NCI-H2107 treated with DMSO at 0.1 percent for 48 hours (cell line): Measurements from ENCODE around the gene BZW2.
"Not testable (repeated sequence)": the region's sequence is repeated elsewhere in the genome, so short reads cannot be mapped to it uniquely, and the experiment has no call there.

Source experiments
- DNase-seq: peaks from one replicate; lab custom pipeline; 2025; ENCODE audit not compliant: unreplicated experiment; lab: John Stamatoyannopoulos, UW

Gene BZW2

DNA sequence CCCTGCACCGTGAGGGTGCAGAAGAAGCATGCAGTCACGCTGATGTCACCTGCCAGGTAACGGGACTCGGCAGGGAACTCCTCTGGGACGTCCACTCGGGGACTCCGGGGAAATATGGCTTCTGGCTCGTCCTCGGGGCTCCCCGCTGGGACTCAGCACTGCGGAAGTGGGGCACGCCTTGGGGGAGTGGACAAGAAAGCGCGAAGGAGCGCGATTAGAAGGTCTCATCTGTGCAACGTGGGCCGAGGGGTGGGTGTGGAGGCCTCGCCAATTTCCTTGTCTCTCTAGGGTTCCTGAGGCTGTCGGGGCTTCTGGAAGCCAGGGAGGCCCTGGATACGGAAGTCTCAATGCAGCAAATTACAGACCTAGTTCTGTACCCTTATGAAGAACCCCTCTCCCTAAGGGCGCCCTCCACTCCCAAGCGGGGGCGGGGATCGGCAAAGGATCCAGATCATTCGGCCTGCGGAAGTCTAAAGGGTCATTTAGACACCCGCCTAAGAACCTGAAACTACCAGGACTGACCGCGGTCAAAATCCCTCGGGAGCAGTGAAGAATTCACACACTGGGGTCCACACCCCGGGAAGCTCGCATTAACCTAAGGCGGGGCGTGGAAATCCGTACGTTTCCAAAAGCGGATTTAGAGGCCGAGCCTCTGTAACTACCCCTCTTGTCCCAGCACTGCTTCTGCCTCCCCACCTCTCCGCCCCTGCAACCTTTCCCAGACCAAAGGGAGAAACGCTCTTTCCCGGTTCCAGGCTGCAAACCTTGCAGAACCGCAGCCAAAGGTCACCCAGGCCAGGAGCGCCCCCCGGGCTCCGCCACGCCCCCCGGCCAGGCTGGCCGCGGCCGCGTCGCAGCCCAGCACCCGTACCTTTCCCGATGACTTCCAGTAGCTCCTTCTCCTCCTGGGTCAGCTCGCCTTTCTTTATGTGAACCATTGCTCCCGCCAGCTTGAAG, 1.1 kb upstream of the BZW2 start:
- DNase-seq = peak; percentile 38

DNA sequence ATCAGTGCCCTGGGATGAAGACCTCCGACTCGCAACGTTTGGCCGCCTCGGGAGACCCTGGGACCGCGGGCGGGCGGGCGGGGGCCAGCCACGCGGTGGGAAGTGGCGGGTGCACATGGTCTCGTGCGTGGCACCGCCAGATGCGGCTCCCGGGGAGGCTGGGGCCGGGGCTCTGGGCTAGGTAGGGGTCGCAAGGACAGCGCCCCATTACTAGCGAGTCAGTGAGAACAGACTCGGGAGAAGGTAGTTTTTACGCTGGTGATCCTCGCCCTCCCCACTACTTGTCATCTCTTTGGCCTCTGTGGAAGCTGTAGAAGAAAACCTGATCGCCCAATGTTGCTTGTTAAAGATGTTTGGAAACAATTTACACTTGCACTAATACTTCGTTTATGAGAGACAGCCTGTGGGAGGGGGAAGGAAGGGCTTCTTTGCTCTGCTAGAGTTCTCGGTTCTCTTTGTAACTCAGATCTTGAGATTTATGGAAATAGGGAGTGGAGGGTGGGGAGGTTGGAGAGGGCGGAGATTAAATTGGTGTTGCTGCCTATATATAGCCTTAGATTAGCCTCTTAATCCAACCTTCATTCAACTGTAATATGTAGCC, 591 bp downstream of the BZW2 start:
- no peak for DNase-seq

DNA sequence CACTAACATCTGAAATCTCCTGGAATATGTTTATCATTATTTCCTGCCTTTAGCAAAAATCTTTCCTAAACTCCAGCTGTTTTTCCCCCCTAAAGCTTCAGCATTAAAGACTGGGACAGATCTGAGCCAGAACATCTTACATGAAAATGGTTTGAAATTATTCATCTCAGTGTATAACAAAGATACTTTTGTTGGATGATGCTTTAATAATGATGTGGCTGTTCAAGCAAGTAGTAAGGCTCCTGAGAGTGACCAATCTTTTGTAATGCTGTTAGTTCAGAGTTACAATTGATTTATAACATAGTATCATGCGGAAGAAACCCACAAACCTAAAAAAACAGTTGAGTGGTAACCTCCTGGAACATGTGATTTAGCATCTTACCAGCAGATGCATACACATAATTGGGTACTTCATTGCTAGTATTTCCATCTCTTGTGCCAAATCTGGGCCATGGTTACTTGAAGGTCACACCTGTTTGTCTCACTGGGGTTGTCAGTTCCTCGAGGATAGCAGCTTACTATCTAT, 1.5 kb downstream of the BZW2 start:
- peak; percentile 27 for DNase-seq

DNA sequence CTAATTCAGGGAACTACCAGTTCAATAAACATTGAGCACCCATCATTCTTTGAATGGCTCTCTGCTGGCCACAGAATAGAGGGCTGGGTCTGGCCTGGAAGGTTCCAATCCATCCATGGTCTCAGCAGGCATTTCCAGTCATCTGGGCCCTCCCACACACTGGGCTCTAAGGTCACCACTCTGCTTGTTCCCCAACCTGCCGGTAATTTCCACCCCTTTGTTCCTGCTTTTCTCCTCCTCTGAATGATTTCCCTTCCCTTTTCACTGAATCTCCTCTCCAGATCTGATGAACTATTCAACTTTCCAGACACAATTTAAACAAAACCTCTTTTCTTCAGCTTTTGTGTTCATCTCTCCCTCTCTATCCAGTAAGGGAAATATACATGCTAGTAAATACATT, 2.6 kb downstream of the BZW2 start:
- DNase-seq = no peak

DNA sequence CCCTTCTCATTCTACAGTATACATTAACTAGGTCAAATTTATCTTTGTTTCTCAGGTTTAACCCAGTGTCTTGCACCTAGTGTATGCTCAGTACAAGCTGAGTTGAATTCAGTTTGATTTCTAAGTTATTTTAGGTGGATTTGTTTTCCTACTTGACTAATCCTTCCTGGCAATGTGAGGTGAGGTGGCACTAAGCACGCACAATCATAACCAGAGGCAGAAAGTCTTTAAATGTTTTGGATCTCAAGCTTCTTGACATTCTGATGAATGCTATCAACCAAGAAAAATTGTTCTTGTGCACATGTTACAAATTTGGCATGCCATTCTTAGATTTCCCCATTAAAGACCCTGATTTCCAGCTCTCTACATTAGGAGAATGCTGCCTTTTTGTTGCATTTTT, 3.2 kb downstream of the BZW2 start:
- DNase-seq = no peak

DNA sequence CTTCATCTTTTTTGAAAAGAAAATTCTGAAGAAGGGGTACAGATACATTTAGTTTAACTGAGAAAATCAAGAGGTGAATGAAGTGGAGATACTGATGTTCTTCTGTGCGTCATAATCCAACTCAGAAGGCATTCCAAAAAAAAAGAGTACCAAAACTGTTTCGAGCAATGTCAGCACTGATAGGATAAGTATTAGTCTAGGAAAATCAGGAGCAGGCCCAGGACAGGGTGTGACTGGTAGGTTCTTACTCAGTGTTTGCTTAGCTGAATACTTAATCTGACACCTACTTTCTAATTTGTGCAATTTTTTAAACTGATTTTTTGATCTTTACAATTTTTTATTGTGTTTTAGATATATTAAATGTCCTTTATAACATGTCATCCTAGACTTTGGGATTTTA, 4.3 kb downstream of the BZW2 start:
- no peak for DNase-seq

DNA sequence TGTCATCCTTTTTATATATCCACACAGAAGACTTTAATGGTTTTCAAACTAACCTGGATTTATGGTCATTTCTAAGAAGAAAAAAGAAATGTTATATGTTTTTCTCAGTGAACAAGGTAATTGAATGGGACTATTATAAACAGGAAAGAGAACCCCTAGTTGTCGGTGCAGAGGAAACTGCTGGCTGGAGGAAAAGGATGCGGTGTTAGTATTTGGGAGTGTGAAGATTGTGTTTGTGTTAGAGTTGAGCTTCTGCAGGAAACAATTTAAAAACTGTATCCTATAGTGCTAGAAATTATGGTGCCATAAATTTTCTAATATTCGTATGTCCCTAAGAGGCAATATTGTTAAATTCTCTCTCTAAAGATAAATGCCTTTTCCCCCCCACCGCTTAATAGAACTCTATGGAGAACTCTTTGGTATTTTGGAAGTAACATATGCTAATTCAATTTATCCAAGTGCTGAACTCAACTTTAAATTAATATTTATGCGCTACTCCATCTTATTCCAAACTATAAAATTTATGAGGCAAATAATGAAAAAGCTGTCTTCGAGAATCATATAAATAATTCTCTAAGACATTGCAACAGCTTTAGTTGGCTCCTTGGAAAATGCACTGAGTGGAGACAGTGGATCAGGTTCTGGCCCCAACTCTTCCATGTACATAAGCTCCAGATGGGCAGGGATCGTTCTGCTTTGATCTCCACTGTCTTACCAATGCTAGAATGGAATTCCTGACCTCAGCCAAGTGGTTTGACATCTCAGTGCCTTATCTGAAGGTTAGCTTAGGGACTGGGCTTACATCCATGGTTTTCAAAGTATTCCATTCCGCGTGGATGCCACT, 5.6 kb downstream of the BZW2 start:
- no peak for DNase-seq

DNA sequence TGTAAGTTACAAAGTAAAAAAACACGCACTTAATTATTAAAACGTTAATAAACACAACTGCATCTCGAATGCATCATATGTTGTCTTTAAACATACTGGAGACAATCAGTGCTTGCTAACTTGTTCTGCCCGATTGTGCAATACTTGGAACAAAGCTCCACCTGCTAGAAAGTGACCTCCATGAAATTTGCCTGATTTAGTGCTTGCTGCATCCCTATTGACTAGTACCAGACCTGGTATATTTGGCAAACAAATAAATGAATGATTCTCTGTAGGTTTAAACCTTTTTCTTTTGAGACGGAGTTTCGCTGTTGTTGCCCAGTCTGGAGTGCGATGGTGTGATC, 6.2 kb downstream of the BZW2 start:
- no peak for DNase-seq

DNA sequence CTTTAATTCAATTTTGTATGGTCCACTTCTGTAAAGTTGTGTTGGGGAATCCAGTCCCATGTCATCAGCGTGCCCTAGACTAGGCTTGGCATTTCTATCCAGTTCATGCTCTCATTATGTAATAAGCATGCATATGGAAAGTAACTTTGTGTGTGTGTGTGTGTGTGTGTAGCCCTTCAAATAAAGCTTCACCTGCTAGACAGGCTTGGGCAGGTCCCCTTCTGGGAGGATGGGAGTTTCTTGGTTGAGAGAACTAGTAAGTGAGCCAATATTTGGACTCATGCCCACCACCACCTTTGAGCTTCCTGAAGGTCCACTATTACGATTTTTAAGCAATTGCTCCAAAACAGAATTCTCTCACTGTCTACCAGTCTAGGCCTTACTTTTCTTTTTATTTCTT, 6.9 kb downstream of the BZW2 start:
- DNase-seq = peak; percentile 84

DNA sequence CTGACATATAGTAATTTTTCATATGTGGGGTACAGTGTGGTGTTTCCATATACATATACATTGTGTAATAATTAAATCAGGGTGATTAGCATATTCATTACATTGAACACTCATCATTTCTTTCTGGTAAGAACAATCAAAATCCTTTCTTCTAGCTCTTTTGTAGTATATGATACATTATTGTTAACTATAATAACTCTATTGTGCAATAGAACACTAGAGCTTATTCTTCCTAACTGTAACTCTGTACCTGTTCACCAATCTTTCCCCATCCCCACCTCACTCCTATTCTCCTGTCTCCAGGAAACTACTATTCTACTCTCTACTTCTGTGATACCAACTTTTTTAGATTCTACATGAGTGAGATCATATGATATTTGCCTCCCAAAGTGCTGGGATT, 9.4 kb downstream of the BZW2 start:
- DNase-seq = no peak

DNA sequence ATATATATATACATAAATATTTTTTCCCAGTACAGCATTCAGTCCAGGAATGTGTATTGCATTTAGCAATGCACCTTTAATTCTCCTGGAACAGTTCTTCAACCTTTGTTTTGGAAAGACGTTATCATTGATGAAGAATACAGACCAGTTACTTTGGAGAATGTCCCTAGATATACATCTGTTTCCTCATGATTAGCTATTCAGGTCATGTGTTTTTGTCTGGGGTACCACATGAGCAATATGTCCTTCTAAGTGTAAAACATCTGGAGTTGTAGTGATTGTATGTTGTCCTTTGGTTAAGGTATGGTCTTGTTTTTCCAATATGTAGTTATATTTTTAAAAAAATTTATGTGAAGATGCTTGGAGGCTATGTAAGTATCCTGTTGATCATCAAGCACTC, 10.2 kb downstream of the BZW2 start:
- DNase-seq = no peak

DNA sequence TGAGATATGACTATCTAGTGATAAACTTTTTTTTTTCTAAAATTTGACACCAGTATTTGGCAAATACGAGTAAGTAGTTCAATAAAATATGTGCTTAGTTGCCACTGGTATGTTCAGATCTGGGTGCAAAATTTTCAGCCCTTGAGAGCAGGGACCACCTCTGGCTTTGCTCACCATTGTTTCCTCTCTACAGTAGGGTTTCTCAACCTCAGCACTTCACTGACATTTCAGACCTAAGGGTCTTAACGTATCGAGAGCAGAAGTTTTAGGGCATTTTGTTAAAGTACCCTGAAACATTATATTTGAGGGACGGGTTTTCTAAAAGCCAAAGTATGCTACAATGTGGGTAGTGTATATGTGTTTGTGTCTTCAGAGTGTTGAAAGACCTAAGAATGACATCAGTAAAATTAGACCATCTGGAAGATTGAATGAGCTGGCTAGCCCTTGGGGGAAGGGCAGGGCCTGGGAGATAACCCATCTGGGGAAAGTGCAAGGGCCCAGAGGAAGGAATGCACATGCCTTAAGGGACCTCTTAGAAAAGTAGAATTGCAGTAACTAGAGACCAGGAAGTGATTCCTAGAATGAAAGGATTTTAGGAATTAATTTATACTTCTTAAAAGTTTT, 11.8 kb downstream of the BZW2 start:
- DNase-seq = no peak

DNA sequence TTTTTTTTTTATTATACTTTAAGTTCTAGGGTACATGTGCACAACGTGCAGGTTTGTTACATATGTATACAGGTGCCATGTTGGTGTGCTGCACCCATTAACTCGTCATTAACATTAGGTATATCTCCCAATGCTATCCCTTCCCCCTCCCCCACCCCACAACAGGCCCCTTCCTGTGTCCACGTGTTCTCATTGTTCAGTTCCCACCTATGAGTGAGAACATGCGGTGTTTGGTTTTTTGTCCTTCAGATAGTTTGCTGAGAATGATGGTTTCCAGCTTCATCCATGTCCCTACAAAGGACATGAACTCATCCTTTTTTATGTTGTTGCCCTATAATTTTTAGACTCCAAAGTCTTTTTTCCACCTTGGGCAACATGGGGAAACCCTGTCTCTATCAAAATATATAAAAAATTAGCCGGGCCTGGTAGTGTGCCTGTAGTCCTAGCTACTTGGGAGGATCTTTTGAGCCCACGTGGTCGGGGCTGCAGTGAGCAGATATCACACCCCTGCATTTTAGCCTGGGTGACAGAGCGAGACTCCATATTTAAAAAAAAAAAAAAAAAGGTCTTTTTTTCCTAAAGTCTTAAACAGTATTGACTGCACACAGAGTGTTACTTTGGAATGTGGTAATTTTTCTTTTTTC, 14.0 kb downstream of the BZW2 start:
- not testable (repeated sequence) for DNase-seq

DNA sequence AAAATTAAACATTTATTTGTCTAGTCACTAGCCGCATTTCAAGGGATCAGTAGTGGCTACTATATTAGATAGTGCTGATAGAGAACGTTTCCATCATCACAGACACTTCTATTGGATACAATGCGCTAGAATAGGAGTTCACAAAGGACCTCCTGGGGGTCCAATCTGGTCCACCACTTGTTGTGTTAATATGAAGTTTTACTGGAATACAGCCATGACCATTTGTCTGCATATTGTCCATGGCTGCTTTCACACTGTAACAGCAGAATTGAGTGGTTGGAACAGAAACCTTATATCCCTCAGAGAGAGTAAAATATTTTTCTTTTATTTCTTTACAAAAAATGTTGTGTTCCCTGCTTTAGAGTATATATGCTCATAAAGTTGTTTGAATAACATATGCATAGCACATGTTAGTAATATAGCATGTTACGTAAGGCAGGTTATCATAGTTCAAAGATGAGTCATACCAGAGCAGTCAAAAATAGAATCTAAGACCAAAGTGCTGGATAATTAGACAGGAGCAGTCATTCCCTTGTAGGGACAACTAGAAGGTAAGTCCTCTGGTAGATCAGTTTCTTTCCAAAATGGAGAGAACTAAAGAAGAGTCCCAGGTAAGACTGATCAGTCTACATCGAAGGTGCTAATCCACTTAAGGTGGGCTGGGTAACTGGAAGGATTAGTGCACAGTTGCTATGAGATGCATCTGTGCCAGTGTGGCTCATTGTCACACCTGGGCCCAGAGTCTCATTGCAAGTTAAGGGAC, 14.9 kb downstream of the BZW2 start:
- DNase-seq = no peak

DNA sequence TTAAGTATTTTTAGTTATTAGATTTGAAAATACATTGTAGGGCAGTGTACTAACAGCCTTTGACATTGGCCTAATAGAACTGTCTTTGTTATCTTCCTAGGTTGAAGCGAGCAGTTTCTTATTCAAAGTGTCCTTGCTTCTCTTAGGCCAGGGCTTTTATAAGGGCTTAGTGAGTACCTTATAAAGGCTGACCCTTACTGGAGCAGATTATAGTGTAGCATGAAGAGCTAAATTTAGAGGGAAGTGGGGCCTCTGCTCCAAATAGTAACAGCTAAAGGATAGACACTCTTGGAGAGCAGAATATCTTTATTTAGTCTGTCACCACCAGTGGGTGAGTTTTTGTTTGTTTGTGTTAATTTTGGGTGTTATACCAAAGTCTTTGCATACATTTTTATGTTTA, 15.9 kb downstream of the BZW2 start:
- DNase-seq = no peak

DNA sequence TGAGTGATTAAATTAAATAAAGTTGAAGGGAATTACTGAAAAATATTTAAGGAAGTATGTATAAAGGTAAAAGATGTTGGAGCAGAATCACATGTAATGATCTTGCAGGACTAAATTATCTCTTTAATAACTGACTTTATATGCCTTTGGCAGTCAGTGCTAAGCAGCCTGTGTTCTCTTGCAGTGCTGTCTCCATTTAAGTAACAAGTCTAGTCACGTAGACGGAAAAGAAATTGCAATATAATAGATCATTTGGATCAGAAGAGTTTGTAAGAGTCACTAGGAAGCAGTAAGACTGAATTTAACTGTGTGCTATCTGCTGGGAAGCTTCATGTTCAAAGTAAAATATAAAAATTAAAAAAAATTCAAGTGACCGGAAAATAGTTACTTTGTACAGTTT, 21.4 kb downstream of the BZW2 start:
- no peak for DNase-seq

DNA sequence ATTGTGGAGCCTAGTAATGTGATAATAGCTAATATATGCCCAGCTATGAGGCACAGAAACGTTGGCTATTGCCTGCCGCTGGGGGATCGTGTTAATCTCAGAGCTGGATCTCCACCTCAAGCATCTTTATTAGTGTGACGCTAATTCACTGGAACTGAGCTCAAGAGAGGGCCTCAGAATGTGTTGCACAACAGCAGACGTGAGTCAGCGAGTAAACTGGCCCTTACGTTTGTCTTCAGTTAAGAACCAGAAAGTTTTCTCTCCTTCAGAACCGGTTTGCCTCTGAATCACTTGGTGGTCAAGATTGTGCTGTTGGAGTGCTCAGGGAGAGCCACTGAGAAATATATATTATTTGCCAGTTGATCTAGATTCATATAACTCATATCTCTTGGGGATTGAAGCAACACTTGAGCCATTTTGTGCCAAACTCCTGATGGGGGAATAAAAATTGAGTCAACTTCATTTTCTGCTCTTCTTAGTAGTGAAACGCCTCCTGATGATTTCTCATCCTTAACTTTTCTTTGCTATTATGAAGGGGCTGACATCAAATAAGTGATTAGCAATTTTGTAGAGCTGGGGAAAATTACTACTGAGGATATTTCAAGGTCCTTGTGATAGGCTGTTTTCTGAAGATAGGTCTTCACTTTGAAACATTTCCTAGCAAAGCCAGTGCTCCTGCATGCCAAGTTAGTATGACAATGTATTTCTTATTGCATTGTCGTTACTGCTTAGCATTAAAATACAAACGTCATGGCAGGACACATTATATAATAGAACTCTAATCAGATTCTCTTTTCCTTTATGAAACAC, 22.3 kb downstream of the BZW2 start:
- DNase-seq = no peak

DNA sequence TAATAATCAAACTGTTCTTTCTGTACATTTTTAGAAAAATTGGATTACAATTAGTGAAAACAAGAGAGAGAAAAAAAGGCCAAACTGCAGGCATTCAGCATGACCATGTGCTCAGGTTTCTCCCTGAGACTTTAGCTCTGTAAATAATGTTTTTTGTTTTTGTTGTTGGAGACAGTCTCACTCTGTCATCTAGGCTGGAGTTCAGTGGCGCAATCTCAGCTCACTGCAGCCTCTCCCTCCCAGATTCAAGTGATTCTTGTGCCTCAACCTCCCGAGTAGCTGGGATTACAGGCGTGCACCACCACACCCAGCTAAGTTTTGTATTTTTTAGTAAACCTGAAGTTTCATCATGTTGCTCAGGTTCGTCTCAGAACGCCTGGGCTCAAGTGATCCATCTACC, 23.0 kb downstream of the BZW2 start:
- no peak for DNase-seq

DNA sequence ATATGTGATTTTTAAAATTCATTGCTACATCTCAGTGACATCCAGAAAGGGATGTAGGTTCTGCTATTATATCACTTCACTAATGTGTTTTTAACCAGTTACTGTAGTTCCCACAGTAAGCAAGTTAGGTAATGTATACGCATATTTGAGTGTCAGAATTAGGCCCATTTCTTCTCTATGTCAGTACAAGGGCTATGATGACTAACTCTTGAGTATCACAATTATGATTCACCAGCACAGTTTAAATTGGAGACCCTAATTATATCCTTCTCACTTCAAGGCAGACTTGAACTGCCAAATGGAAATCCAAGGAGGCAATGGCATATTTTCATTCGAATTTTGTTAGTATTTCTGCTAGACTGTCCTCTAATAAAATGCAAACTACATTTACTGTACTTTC, 23.6 kb downstream of the BZW2 start:
- DNase-seq = no peak
